Stimulated activated CD4-positive, alpha-beta T cell treated with anti-CD3 and anti-CD28 coated beads, Interleukin-1b, Interleukin-23, amount 100 ng/mL, for 4 hours (primary cell): ENCODE results near the gene RASGRP3.
A peak's percentile ranks its signal among the peaks of the same experiment; 100 is the strongest.
"Not testable (repeated sequence)": the region's sequence is repeated elsewhere in the genome, so short reads cannot be mapped to it uniquely, and the experiment has no call there.

Experiments used
- DNase-seq, 2 donors: peaks; one replicate each; pipeline ENCODE4 v3.0.0-alpha.2; 2020; ENCODE audit warnings: low read depth in 2 of 2

RASGRP3 gene

DNA sequence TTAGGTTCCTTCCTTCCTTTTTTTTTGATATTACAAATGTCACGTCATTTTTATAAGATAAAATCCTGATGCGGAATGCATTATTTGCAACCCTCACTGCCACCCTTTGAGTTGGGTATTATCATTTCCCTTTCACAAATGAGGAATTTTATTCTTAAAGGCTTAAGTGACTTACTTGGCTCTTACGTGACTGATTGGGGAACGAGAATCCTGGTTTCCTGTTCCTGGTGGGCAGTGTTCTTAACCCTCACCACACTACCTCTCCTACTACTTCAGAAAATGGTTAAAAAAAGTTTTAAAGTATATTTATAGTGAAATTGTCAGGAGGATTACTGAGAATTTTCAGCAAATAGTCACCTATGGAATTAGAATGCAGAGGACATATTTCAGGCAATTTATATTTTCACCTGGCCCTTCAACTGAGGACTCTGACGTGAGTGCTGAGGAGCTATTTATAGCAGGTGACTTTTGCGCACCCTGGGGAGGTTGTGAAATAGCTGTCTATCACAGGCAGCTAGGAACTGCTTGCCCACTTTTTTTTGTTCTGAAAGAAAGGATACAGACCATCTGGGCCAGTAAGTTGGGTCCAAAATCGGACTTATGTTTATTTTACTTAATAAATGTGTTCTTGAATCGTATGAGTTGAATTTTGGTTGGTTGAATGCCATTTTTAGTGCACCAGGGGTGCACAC lies 18.7 kb upstream of the RASGRP3 start:
- DNase-seq = no peak

DNA sequence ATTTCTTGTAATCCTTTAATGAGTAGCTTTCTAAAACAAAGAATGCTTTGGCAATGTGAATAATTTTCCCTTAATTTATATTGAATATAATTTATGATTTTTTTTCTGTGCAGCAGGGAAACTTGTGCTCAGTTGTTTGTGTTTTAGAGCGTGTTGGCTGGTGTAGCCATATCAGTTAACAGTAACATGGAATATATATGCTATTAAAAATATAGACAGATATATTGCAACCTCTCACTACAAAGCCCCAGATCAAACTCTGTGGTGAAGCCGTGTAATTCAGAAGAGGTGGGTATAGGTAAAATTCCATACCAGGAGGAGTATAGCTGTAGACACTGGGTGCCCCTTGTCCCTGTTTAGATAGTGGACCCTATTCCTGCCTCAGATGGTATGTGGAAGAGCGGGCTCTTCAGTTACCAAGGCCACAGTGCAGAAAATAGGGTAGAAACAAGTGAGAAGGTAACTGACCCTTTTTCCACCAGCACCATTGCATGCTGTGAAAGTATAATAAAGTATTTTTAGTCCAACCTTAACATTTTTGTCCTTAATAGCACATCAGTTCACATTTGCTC lies 18.1 kb upstream of the RASGRP3 start:
- no peak for DNase-seq

- no peak for DNase-seq
Observed at GRCh38 chr2:33459745-33460144, 16.7 kb upstream of the RASGRP3 start.

DNA sequence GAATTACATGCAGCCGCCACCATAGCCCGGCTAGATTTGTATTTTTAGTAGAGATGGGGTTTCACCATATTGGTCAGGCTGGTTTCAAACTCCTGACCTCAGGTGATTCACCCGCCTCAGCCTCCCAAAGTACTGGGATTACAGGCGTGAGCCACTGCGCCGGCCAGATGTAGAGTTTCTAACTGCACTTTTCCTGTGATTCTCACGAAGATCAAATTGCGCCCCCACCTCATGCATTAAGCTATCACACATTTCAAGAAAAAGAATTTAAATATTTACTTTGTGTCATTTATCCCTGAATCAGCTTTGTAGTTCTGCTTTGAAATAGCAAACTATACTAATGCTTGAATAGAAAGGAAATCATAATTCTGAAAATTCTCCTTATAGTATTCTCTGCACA lies 13.9 kb upstream of the RASGRP3 start:
- not testable (repeated sequence) for DNase-seq

- DNase-seq = no peak
Observed at GRCh38 chr2:33467413-33467812, 9.0 kb upstream of the RASGRP3 start.

- DNase-seq = no peak
Observed at GRCh38 chr2:33469238-33469637, 7.2 kb upstream of the RASGRP3 start.

DNA sequence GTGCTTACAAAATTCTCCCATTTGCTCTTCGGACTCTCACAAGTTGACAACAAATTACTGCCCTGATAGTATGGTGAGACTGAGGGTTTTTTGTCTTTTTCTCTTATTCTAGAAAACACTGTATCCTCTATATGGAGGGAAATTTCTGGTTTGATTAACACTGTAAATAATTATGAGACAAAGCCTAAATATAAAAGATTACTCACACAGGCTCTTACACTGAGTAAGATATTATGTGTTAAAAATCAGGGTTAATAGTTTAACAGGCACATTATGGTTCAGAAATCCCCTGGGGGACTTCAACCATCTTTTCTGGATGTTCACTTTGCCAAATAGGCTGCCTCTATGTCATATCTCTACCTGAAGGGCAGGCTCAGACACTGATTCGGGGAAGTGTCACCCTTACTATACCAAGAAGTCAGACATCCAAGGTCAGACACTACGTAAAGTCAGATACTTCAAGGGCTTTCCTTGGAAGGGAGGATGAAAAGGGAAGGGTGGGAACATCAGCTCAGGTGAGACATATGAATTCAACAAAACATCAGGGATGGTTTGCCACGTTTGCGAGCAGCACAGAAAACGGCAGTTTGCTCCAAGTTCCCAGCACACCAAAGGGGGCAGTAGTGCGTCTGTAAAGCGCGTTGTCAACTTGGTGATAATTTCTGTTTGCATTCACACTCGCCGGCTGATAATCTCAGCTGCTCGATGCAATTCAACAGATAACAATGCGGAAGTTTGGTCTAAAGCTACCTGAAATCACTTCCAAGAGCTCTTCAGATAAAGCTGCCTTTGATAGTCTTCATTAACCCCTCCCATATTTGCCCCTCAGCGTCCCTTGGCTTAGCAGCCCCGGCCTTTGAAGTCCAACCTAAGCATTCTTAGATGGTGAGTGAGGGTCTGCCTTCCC lies 972 bp upstream of the RASGRP3 start:
- DNase-seq = peak; percentile 56 to 69

- no peak for DNase-seq
Observed at GRCh38 chr2:33476793-33477190, 343 bp downstream of the RASGRP3 start.

GRCh38 chr2:33477473-33478468 lies 1.3 kb downstream of the RASGRP3 start:
- no peak for DNase-seq

GRCh38 chr2:33478968-33479731 lies 2.7 kb downstream of the RASGRP3 start:
- no peak for DNase-seq

DNA sequence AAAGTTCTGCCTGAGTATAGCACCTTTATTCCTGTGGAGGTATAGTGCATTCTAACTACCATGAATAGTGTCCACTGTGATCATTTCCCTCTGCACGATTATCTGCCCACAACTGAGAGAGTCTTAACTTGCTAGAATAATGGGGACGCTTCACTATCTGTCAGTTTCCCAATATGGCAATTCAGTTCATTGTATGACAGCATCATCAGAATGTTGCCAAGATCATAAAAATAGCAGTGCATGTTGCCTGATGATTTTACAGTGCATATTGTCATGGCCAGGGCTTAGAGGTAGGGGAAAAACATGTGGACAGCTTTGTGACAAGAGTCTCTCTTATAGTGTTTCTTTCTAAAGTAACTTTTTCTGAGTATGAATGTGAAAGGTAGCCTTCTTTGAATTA lies 6.1 kb downstream of the RASGRP3 start:
- no peak for DNase-seq

DNA sequence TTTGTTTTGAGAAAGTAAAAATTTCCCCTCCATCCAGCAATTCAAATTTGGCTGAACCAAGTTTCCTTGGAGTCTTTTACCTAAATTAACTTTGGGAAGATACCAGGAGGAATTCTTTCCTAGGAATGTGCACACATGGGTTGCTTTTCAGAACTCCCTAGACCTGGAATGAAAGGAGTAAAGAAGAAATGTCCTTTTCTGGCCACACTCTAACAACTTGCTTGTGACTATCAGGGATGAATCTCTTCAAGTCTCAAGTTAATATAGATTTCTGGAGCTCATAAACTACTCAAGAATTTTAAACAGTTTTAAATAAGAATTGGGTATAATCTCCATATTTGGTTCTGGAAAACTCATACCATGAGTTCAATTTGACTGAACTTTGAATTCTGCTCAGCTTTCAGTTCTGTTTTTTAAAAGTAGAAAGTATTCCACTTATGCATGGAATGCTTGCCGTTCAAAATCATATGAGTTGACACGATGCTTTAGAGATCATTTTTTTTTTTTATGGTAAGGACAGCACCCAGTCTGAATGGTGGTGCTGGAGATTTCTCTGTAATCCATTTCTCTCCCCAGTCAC lies 7.7 kb downstream of the RASGRP3 start:
- DNase-seq = no peak

DNA sequence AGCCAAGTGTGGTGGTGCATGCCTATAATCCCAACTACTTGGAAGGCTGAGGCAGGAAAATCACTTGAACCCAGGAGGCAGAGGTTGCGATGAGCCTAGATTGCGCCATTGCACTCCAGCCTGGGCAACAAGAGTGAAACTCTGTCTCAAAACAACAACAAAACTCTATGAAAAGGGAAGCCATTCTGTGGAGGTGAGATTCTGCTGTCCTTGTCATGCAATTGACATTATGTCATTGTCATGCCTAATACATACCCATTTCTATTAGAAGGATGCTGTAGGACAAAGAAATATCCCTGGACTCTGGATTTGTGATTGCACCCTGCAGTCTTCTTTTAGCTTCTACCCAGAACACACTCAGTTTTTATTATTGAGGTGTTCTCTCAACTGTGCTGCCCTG lies 8.6 kb downstream of the RASGRP3 start:
- DNase-seq = no peak

DNA sequence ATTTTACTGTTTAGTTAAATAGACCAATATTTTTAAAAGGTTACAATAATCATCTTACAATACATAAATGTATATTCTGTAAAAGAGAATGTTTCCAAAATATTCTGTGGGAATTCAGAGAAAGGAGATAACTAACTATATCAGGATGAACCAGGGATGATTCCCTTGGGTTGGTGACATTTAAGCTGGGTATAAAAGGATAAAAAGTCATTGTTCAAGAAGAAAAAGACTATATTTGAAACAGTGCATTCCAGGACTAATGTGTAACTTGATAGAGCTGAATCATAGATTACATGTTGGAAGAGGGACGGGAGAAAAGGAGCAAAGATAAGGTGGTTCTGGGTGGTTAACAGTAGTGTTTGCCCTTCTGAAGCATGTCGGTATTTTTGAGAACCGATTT lies 10.1 kb downstream of the RASGRP3 start:
- no peak for DNase-seq

DNA sequence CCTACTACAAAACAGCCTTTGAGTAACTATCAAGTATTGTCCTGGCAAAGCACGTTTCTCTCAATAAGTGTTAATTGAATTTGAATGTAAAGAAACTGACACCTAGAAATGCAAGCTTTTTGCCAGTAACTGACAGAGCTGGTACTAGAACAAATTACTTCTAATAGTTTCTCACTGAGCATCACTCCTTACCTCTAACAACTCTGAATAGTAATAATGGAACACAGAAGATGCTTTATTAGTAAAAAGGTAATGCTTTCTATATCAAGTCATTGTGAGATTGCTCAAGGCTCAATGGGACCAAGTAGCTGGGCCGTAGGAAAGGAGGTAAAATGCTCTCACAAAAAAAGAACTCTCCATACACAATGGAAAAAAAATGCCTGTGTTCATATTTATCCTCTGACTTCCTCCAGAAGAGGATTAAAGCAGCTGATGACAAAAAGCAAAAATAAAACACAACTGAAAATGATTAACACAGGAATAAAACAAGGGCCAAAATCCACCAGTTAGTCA lies 11.8 kb downstream of the RASGRP3 start:
- DNase-seq = no peak

DNA sequence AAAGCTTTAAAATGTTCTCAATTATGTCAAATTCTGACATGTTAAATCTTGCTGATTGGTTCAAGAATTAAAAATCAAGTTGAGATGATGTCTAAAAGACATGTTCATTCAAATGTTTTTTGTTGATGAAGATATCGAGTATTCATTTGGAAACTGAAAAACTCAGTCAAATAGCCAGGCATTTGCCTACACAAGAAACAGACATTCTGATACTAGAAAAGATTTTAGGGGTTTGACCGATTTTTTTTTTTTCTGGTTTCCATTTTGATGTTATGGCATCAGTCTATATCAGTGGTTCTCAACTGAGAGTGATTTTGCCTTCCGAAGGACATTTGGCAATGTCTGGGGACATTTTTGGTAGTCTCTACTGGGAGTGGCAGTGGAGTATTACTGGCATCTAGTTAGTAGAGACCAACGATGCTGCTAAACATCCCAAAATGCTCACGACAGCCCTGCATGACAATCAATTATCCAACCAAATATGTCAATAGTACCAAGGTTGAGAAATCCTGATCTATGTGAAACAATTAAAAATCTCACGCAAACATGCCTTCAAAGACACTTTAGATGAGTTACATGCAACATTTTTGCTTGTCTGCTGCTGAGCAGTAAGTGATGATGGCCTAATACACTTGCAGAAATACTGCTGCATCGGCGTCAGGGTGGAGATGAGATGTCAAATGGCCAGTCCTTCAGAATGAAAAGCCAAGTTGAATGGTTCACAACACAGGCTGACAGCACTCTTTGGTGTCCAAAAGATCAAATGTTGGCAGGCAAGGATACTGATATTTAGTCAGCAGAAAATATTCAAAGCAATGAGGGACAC lies 12.5 kb downstream of the RASGRP3 start:
- no peak for DNase-seq

DNA sequence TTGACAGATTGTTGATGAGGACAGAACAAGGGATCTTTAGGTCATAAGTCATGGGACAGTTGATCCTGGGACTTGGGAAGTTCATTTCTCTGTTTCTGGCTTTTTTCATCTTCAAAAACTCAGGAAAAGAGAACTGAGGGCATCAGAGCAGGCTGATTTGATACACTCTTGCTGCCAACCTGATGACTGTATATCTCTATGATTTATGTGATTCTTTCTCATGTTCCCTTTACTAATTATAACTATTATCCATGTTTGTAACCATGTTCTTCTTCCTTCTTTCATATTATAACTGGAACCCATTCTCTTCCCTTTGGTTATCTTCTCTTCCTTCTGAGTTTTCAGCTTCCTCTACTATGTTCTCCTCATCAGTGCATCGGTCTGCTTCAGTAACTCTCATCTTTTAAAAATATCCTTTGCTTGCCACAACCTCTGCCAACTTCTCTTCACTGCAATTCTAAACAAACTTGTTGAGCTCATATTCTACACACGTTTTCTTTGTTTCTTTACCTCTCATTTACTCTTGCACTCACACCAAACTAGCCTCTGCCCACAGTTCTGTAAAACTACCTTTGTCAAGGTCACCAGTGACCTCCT lies 13.5 kb downstream of the RASGRP3 start:
- no peak for DNase-seq

DNA sequence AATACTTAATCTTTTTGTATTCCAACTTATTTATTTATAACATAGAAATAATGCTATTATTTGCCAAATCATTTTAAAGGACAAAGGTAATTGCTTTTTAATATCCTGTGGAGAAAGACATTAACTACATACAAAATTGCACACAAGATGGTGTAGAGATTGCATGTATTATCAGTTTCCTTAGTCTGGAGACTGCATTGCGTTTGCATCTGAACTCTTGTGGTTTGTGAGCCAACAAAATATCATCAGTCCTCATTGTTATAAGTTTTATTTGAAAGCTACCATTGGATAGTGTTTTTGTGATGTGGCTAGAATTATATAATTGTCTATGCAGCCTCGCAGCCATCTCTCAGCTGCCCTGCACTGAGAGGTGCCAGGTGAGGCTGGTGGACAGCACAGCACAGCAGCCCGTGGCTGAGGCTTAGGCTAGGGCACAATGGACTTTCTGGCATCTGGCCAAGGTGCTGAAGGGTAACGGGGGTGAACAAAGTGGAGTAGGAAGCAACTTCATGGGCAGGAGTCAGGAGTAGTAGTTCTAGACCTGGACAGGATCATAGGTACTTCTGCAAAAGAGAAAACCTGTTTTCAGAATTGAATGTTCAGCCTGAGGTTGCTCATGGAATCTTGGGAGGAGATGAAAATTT lies 15.1 kb downstream of the RASGRP3 start:
- DNase-seq = no peak
